Liver (tissue), 9 donors: ENCODE data around the gene ACTR1A. TPM values are rescaled to one million over a fixed set of nuclear protein-coding genes. Genes with fewer than 3 reads are reported as not detected.

ENCODE experiments used
- DNase-seq: peaks from one replicate; pipeline ENCODE4 v3.0.0-alpha.2; 2017; ENCODE audit warnings: low spot score
- H3K27ac ChIP-seq, 2 donors: one replicate each; pipeline ENCODE4 v1.7.0; 2013; ENCODE audit warnings: inconsistent platforms in 2 of 2, low read length in 2 of 2, control low read depth in 1 of 2, low read depth in 1 of 2, mild to moderate bottlenecking in 1 of 2
- H3K27me3 ChIP-seq, 4 donors: one replicate each; pipeline versions ENCODE4 v1.6.1 to v1.7.0; 2013; ENCODE audit warnings: low read length in 3 of 4, inconsistent platforms in 1 of 4, mild to moderate bottlenecking in 1 of 4, moderate library complexity in 1 of 4; ENCODE audit not compliant: control insufficient read depth in 4 of 4, insufficient read depth in 4 of 4
- H3K36me3 ChIP-seq, 4 donors: one replicate each; pipeline versions ENCODE4 v1.6.1 to v1.7.0; 2013; ENCODE audit warnings: low read length in 3 of 4, mild to moderate bottlenecking in 3 of 4, low read depth in 1 of 4, moderate library complexity in 1 of 4; ENCODE audit not compliant: control insufficient read depth in 4 of 4, insufficient read depth in 3 of 4
- H3K4me1 ChIP-seq, 4 donors: one replicate each; pipeline versions ENCODE4 v1.6.1 to v1.7.0; 2013; ENCODE audit warnings: low read length in 3 of 4, mild to moderate bottlenecking in 3 of 4, moderate library complexity in 1 of 4; ENCODE audit not compliant: control insufficient read depth in 4 of 4, insufficient read depth in 4 of 4
- H3K4me3 ChIP-seq, 3 donors: one replicate each; pipeline versions ENCODE4 v1.6.1 to v1.7.0; 2013; ENCODE audit warnings: low read length in 3 of 3, control low read depth in 1 of 3, low read depth in 1 of 3, mild to moderate bottlenecking in 1 of 3
- H3K9ac ChIP-seq, 2 donors: one replicate each; pipeline ENCODE4 v1.7.0; 2013; ENCODE audit warnings: low read length in 2 of 2, mild to moderate bottlenecking in 2 of 2, moderate library complexity in 2 of 2, control low read depth in 1 of 2, low read depth in 1 of 2
- H3K9me3 ChIP-seq, 4 donors: one replicate each; pipeline versions ENCODE4 v1.6.1 to v1.7.0; 2013; ENCODE audit warnings: low read length in 3 of 4; ENCODE audit not compliant: control insufficient read depth in 4 of 4
- ATF3 ChIP-seq: IDR thresholded peaks from 2 replicates; pipeline ENCODE4 v1.6.1; 2016; ENCODE audit warnings: antibody characterized with exemption
- CTCF ChIP-seq: fragments of 150-350 bp; IDR thresholded peaks from 2 replicates; pipeline ENCODE4 v1.5.1; 2017; ENCODE audit warnings: improper control_type of control experiment, low read depth, low read length; ENCODE audit not compliant: missing input control
- EGR1 ChIP-seq, 2 donors: IDR thresholded peaks; 2 replicates each; pipeline ENCODE4 v1.6.1; 2016 to 2018; ENCODE audit warnings: antibody characterized with exemption in 2 of 2, low read depth in 2 of 2
- FOXA1 ChIP-seq: IDR thresholded peaks from 2 replicates; pipeline ENCODE4 v1.6.1; 2016; ENCODE audit warnings: antibody characterized with exemption
- FOXA2 ChIP-seq: IDR thresholded peaks from 2 replicates; pipeline ENCODE4 v1.6.1; 2016; ENCODE audit warnings: antibody characterized with exemption
- GABPA ChIP-seq, 2 donors: IDR thresholded peaks in 1 of 2; conservative IDR thresholded peaks in 1 of 2; 2 replicates each; pipeline ENCODE4 v1.6.1; 2016; ENCODE audit warnings: antibody characterized with exemption in 2 of 2, mild to moderate bottlenecking in 1 of 2, moderate library complexity in 1 of 2
- HNF4A ChIP-seq, 2 donors: conservative IDR thresholded peaks; 2 replicates each; pipeline ENCODE4 v1.6.1; 2016; ENCODE audit warnings: antibody characterized with exemption in 2 of 2, mild to moderate bottlenecking in 2 of 2
- HNF4G ChIP-seq: IDR thresholded peaks from 2 replicates; pipeline ENCODE4 v1.6.1; 2016; ENCODE audit warnings: antibody characterized with exemption
- JUND ChIP-seq, 2 donors: IDR thresholded peaks; 2 replicates each; pipeline ENCODE4 v1.6.1; 2016; ENCODE audit warnings: antibody characterized with exemption in 2 of 2
- MAX ChIP-seq: IDR thresholded peaks from 2 replicates; pipeline ENCODE4 v1.6.1; 2016; ENCODE audit warnings: antibody characterized with exemption
- NR2F2 ChIP-seq: IDR thresholded peaks from 2 replicates; pipeline ENCODE4 v1.6.1; 2016; ENCODE audit warnings: antibody characterized with exemption
- RAD21 ChIP-seq, 2 donors: IDR thresholded peaks; 2 replicates each; pipeline ENCODE4 v1.6.1; 2016; ENCODE audit warnings: antibody characterized with exemption in 2 of 2, mild to moderate bottlenecking in 2 of 2
- REST ChIP-seq: IDR thresholded peaks from 2 replicates; pipeline ENCODE4 v1.6.1; 2016; ENCODE audit warnings: antibody characterized with exemption, mild to moderate bottlenecking
- RXRA ChIP-seq, 2 donors: IDR thresholded peaks; 2 replicates each; pipeline ENCODE4 v1.6.1; 2017 to 2018; ENCODE audit warnings: antibody characterized with exemption in 2 of 2, mild to moderate bottlenecking in 1 of 2
- SP1 ChIP-seq: IDR thresholded peaks from 2 replicates; pipeline ENCODE4 v1.6.1; 2018; ENCODE audit warnings: antibody characterized with exemption, mild to moderate bottlenecking
- TAF1 ChIP-seq: conservative IDR thresholded peaks from 2 replicates; pipeline ENCODE4 v1.6.1; 2016; ENCODE audit warnings: antibody characterized with exemption, mild to moderate bottlenecking
- YY1 ChIP-seq: IDR thresholded peaks from 2 replicates; pipeline ENCODE4 v1.6.1; 2016; ENCODE audit warnings: antibody characterized with exemption, mild to moderate bottlenecking
- ZBTB33 ChIP-seq: IDR thresholded peaks from 2 replicates; pipeline ENCODE4 v1.6.1; 2016; ENCODE audit warnings: antibody characterized with exemption
- WGBS: extraction: QIAGEN DNeasy Blood & Tissue Kit; methylation state at CpG from one replicate; pipeline ENCODE4 v1.1.7; 2013; 5-methylcytosine and 5-hydroxymethylcytosine counted together
- polyA plus RNA-seq, 2 donors: library from polyadenylated mRNA; stranded (reverse) in 1 of 2; unstranded in 1 of 2; fragments of 200-250 nt in 1 of 2; fragments of >200 nt in 1 of 2; fragmentation: Nextera tagmentation in 1 of 2; extraction: Ambion mirVana in 1 of 2; gene quantifications; one replicate each; pipeline versions ENCODE4 v1.2.1 to v1.2.3, GENCODE V29; 2013 to 2015
- total RNA-seq, 2 donors: library from RNA; depleted of rRNA; stranded (reverse); fragments of >200 nt; gene quantifications; one replicate each; pipeline ENCODE4 v1.2.3, GENCODE V29; 2014
- donor health status: healthy.
- donor health status: healthy.
- donor health status: healthy.
- donor health status: healthy.
- donor health status: healthy.

The ACTR1A gene
- total and polyA plus RNA-seq, 4 donors, result 24.5 to 51.9 (median 35.3) TPM

GRCh38 chr10:102546606-102547320 is 44.3 kb upstream of the ACTR1A start:
- TF ChIP-seq EGR1 (IDR thresholded peaks at IDR 0.05; ENCODE audit: low read depth in 2 of 2) (no peak), YY1 (no peak), HNF4A (conservative IDR thresholded peaks at IDR 0.05) (no peak), FOXA1 (no peak), NR2F2 (no peak), ATF3 (no peak), RAD21 (IDR thresholded peaks at IDR 0.05) (no peak), ZBTB33 (no peak), SP1 (no peak), HNF4G (no peak), FOXA2 (no peak), CTCF (no peak), JUND (IDR thresholded peaks at IDR 0.05) (no peak), TAF1 (no peak), MAX (no peak), REST (no peak), RXRA (IDR thresholded peaks at IDR 0.05) (no peak), GABPA (IDR thresholded peaks at IDR 0.05 in 1 of 2, conservative IDR thresholded peaks at IDR 0.05 in 1 of 2) (no peak)
- Histone ChIP-seq H3K27me3 (no peaks in the 10 kb centered on the region), H3K4me3 (no peak overlapping the region), H3K27ac (no peak overlapping the region), H3K9ac (no peak overlapping the region), H3K9me3 (no peaks in the 10 kb centered on the region), H3K4me1 (no peaks in the 10 kb centered on the region), H3K36me3 (peaks cover 3 to 13% (median 6%) of the 10 kb centered on the region in 4 donors)
- no peak for DNase-seq
- WGBS, result 89% methylated on average over 12 of the region's 12 CpGs
